Breast epithelium (tissue), 3 donors: ENCODE data around the gene ZHX3.

Experiments
- CTCF ChIP-seq, 3 donors: fragments of 450-650 bp; IDR thresholded peaks; one replicate each; pipeline ENCODE4 v1.5.1; 2016 to 2017; ENCODE audit warnings: antibody characterized with exemption in 3 of 3, mild to moderate bottlenecking in 3 of 3, moderate library complexity in 3 of 3
- POLR2A ChIP-seq: fragments of 450-650 bp; IDR thresholded peaks from one replicate; pipeline ENCODE4 v1.6.1; 2016; ENCODE audit warnings: antibody characterized with exemption, mild to moderate bottlenecking, moderate library complexity

GRCh38 chr20:41217422-41217821, 100.1 kb downstream of the ZHX3 start:
- TF ChIP-seq POLR2A (no peak), CTCF (IDR thresholded peaks at IDR 0.05) (no peak)
